H1 (cell line): ENCODE data around the gene KLHL29. TPM values are rescaled to one million over a fixed set of nuclear protein-coding genes. Genes with fewer than 3 reads are reported as not detected.

ENCODE experiments used
- EGR1 ChIP-seq: IDR thresholded peaks from 2 replicates; pipeline ENCODE4 v1.6.1; 2011; ENCODE audit warnings: low read depth, low read length, borderline replicate concordance
- MAX ChIP-seq: IDR thresholded peaks from 2 replicates; pipeline ENCODE4 v1.6.1; 2012; ENCODE audit warnings: inconsistent platforms
- polyA plus RNA-seq, 7 experiments: library from polyadenylated mRNA; depleted of rRNA in 3 of 7; stranded (reverse) in 5 of 7; unstranded in 2 of 7; fragments of >200 nt in 5 of 7; fragments of 200-250 nt in 2 of 7; gene quantifications; 1 replicate in 5 of 7; 2 replicates in 1 of 7; 4 replicates in 1 of 7; pipeline versions ENCODE4 v1.2.1 to v1.2.3, GENCODE V29; 2011 to 2013; ENCODE audit warnings: missing spikeins in 2 of 7, mixed read lengths in 2 of 7
- total RNA-seq: library from RNA; stranded (reverse); fragmentation: NEBNext Ultra II Directional; extraction: Animal tissue kit (Norgen Biotek cat#: 25700); gene quantifications from 2 replicates; pipeline ENCODE4 v1.2.1, GENCODE V29; 2021

KLHL29 gene
- total and polyA plus RNA-seq, 2 of the 8 experiments (the other 6 are each of a cell fraction or from before 2014, with no cell fraction given): 1.1 to 4.7 TPM

GRCh38 chr2:23360571-23361125 lies 24.3 kb upstream of the KLHL29 start (continued):
- TF ChIP-seq MAX (peak; percentile 98), EGR1 (no peak)
- TF ChIP-seq, all 59 proteins: peak for 6
